Activated naive CD4-positive, alpha-beta T cell treated with anti-CD3 and anti-CD28 coated beads, Interleukin-2, amount 50 U/mL, for 16 hours (primary cell): ENCODE data around the gene ANKFY1.
"Not testable (repeated sequence)": the region's sequence is repeated elsewhere in the genome, so short reads cannot be mapped to it uniquely, and the experiment has no call there.

Experiments used
- DNase-seq: peaks from one replicate; pipeline ENCODE4 v3.0.0-alpha.2; 2020

The ANKFY1 gene

GRCh38 chr17:4258867-4259266 is 4.9 kb downstream of the ANKFY1 start:
- no peak for DNase-seq

- DNase-seq: no peak
These were observed 6.8 kb downstream of the ANKFY1 start for GRCh38 chr17:4256952-4257351.

GRCh38 chr17:4255271-4255670 is 8.5 kb downstream of the ANKFY1 start:
- not testable (repeated sequence) for DNase-seq

GRCh38 chr17:4250887-4251286 is 12.9 kb downstream of the ANKFY1 start:
- no peak for DNase-seq

GRCh38 chr17:4249452-4250029 is 14.2 kb downstream of the ANKFY1 start:
- DNase-seq: no peak

GRCh38 chr17:4248504-4249277 is 15.1 kb downstream of the ANKFY1 start:
- DNase-seq: no peak

- no peak for DNase-seq
These were observed 15.8 kb downstream of the ANKFY1 start for GRCh38 chr17:4247971-4248388.

- DNase-seq: no peak
These were observed 16.3 kb downstream of the ANKFY1 start for GRCh38 chr17:4247361-4247970.

- no peak for DNase-seq
These were observed 17.1 kb downstream of the ANKFY1 start for GRCh38 chr17:4246674-4247073.

GRCh38 chr17:4241535-4241934 is 22.2 kb downstream of the ANKFY1 start:
- no peak for DNase-seq

GRCh38 chr17:4236456-4236855 is 27.3 kb downstream of the ANKFY1 start:
- DNase-seq: no peak

- no peak for DNase-seq
These were observed 28.2 kb downstream of the ANKFY1 start for GRCh38 chr17:4235372-4236279.

GRCh38 chr17:4234401-4234800 is 29.4 kb downstream of the ANKFY1 start:
- no peak for DNase-seq

- DNase-seq: no peak
These were observed 30.0 kb downstream of the ANKFY1 start for GRCh38 chr17:4233668-4234258.

GRCh38 chr17:4232168-4232813 is 31.5 kb downstream of the ANKFY1 start:
- DNase-seq: no peak

GRCh38 chr17:4229627-4230541 is 33.9 kb downstream of the ANKFY1 start:
- DNase-seq: no peak

- no peak for DNase-seq
These were observed 41.7 kb downstream of the ANKFY1 start for GRCh38 chr17:4221899-4222659.

GRCh38 chr17:4221163-4221562 is 42.6 kb downstream of the ANKFY1 start:
- no peak for DNase-seq

- no peak for DNase-seq
These were observed 43.1 kb downstream of the ANKFY1 start for GRCh38 chr17:4220655-4221054.

GRCh38 chr17:4219241-4219640 is 44.5 kb downstream of the ANKFY1 start:
- no peak for DNase-seq
